Chondrocyte (in vitro differentiated cells): ENCODE data around the gene ZNF554. TPM values are rescaled to one million over a fixed set of nuclear protein-coding genes. Genes with fewer than 3 reads are reported as not detected.
A peak's percentile ranks its signal among the peaks of the same experiment; 100 is the strongest.

Experiments used
- DNase-seq: peaks from one replicate; pipeline ENCODE4 v3.0.0; 2021; ENCODE audit warnings: mixed read lengths, low spot score
- H3K27ac Mint-ChIP-seq: one replicate; pipeline ENCODE4 v1.8.0; 2021; ENCODE audit warnings: mild to moderate bottlenecking, moderate library complexity, mixed read lengths; ENCODE audit not compliant: unreplicated experiment
- H3K27me3 Mint-ChIP-seq: 2 replicates; pipeline ENCODE4 v1.8.0; 2021; ENCODE audit warnings: low read depth, mixed read lengths
- H3K36me3 Mint-ChIP-seq: 2 replicates; pipeline ENCODE4 v1.8.0; 2021; ENCODE audit warnings: low read depth, mixed read lengths
- H3K4me1 Mint-ChIP-seq: 2 replicates; pipeline ENCODE4 v1.8.0; 2021; ENCODE audit warnings: low read depth, mild to moderate bottlenecking, mixed read lengths
- H3K4me3 Mint-ChIP-seq: one replicate; pipeline ENCODE4 v1.8.0; 2021; ENCODE audit warnings: mild to moderate bottlenecking, moderate library complexity, mixed read lengths; ENCODE audit not compliant: unreplicated experiment
- H3K9me3 Mint-ChIP-seq: 2 replicates; pipeline ENCODE4 v1.8.0; 2021; ENCODE audit warnings: low read depth, mixed read lengths
- total RNA-seq: library from RNA; stranded (reverse); gene quantifications from 3 replicates; pipeline ENCODE4 v1.2.1, GENCODE V29; 2021
- TF ChIP-seq, protein P1 (sequence below): fragments of 200-600 bp; sonication (generic); IDR thresholded peaks from 2 replicates; pipeline ENCODE4 v1.5.0; 2021; ENCODE audit warnings: antibody characterized with exemption, mild to moderate bottlenecking, moderate library complexity

The ZNF554 gene
- total RNA-seq, 1 donor from 2014 or later, result 4.1 TPM

DNA sequence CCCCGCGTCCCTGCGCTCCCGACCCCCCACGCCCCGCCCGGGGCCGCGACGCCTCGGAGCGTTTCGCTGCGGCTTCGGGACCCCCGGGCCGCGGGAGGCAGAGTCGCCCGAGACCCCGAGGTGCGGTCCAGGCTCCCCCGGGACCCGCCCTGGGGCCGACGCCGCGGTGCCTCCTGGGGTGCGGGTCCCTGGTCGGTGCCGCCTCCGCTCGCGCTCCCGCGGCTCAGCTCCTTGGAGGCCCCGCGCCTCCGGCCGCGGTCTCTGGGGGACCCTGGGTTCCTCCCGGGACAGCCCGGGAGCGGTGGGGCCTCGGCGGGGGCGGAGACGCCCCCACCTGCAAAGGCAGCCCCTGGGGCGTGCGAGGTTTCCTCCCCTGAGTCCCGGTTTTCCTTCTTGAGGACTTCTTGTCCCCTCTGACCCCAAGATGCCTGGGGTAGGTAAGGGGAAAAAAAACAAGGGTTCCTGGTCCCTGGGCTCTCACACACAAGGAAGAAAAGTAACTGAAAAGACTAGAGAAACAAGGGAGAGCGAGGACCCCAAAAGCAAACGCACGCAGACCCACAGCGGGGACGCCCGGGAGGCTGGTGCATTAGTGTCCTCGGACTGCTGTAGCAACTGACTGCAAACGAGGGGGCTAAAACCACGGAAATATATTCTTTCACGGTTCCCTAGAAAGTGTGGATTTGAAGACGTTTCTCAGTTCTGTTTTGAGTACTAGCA lies 22.3 kb downstream of the ZNF554 start:
- no peak for DNase-seq
- peaks cover 11% of the 10 kb centered on the region for H3K36me3 Mint-ChIP-seq
- H3K9me3 Mint-ChIP-seq, result peaks cover 7% of the 10 kb centered on the region
- peaks cover 15% of the 10 kb centered on the region for H3K4me1 Mint-ChIP-seq
- TF ChIP-seq, protein P1, sequence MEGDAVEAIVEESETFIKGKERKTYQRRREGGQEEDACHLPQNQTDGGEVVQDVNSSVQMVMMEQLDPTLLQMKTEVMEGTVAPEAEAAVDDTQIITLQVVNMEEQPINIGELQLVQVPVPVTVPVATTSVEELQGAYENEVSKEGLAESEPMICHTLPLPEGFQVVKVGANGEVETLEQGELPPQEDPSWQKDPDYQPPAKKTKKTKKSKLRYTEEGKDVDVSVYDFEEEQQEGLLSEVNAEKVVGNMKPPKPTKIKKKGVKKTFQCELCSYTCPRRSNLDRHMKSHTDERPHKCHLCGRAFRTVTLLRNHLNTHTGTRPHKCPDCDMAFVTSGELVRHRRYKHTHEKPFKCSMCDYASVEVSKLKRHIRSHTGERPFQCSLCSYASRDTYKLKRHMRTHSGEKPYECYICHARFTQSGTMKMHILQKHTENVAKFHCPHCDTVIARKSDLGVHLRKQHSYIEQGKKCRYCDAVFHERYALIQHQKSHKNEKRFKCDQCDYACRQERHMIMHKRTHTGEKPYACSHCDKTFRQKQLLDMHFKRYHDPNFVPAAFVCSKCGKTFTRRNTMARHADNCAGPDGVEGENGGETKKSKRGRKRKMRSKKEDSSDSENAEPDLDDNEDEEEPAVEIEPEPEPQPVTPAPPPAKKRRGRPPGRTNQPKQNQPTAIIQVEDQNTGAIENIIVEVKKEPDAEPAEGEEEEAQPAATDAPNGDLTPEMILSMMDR, result no peak
- H3K27me3 Mint-ChIP-seq, result no peaks in the 10 kb centered on the region
- peak overlapping the region; percentile 63 for H3K27ac Mint-ChIP-seq
- peak overlapping the region; percentile 80 for H3K4me3 Mint-ChIP-seq

DNA sequence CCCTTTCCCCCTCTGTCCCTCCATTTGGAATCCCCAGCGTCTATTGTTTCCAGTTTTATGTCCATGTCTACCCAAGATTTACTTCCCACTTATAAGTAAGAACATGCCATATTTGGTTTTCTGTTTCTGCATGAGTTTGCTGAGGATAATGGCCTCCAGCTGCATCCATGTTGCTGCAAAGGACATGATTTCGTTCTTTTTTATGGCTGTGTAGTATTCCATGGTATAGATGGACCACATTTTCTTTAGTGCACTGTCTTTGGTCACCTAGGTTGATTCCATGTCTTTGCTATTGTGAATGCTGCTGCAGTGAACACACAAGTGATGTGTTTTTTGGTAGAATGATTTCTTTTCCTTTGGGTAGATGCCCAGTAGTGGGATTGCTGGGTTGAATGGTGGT lies 25.4 kb downstream of the ZNF554 start:
- no peak for DNase-seq
- H3K36me3 Mint-ChIP-seq, result peaks cover 18% of the 10 kb centered on the region
- TF ChIP-seq, protein P1, result no peak

DNA sequence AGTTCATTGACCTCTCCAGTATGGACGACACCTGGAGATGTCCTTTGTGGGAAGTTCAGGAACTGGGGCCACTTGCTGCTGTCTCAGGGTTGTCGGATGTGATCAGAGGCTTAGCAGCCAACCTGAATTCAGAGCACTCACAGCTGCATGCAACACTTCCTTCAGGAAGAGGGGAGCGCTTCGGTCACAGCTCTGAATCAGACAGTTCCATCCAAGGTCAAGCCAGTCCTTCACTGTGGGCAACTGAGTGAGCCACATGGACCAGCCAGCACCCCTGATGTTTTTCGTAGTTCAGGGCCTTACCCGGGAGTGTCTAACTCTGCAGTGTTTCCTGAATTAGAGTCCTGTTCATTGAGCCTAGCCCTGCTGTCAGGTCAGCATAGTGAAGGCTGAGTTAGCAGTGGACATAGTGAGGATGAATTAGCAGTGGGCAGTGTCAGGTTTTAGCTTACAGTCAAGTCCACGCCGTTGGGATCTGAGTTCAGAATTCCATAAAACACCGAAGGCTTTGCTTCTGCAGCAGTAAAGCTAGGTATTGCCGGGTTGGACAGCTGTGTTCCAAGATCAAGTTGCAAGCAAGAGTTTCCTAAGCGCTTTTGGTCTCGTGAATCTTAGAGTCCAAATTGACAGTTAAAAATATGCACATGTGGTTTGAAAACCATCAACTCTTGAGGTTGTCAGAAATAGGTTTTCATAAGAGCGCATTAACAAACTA lies 26.7 kb downstream of the ZNF554 start:
- TF ChIP-seq, protein P1, result no peak
- DNase-seq, result no peak
- peaks cover 20% of the 10 kb centered on the region for H3K9me3 Mint-ChIP-seq
- H3K36me3 Mint-ChIP-seq, result peaks cover 27% of the 10 kb centered on the region
- H3K4me3 Mint-ChIP-seq, result no peak overlapping the region
- H3K27ac Mint-ChIP-seq, result no peak overlapping the region
- peaks cover 15% of the 10 kb centered on the region for H3K4me1 Mint-ChIP-seq
- H3K27me3 Mint-ChIP-seq, result no peaks in the 10 kb centered on the region

More for the DNA sequence above, 25.4 kb downstream of the ZNF554 start:
- H3K4me3 Mint-ChIP-seq, result no peak overlapping the region
- H3K9me3 Mint-ChIP-seq, result peaks cover 10% of the 10 kb centered on the region
- H3K27ac Mint-ChIP-seq, result no peak overlapping the region
- peaks cover 15% of the 10 kb centered on the region for H3K4me1 Mint-ChIP-seq
- H3K27me3 Mint-ChIP-seq, result no peaks in the 10 kb centered on the region

DNA sequence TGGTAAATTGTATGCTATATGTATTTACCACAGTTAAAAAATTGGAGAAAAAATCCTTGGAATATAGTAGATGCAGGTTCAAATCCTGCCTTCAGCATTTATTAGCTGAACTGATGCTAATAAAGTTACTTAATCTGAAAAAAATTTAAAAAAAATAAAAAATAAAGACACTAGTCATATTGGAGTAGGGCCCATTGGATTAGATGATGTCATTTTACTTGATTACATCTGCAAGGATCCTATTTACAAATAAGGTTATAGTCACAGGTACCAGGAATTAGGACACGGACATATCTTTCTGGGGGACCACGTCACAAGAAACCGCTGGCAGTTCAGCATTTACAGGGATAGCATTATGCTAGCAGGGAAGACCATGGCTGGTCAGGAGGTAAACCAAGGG lies 27.8 kb downstream of the ZNF554 start:
- no peak overlapping the region for H3K4me3 Mint-ChIP-seq
- DNase-seq, result no peak
- H3K4me1 Mint-ChIP-seq, result peaks cover 9% of the 10 kb centered on the region
- H3K36me3 Mint-ChIP-seq, result peaks cover 37% of the 10 kb centered on the region
- H3K9me3 Mint-ChIP-seq, result peaks cover 31% of the 10 kb centered on the region
- no peak overlapping the region for H3K27ac Mint-ChIP-seq
- TF ChIP-seq, protein P1, result no peak
- H3K27me3 Mint-ChIP-seq, result no peaks in the 10 kb centered on the region

DNA sequence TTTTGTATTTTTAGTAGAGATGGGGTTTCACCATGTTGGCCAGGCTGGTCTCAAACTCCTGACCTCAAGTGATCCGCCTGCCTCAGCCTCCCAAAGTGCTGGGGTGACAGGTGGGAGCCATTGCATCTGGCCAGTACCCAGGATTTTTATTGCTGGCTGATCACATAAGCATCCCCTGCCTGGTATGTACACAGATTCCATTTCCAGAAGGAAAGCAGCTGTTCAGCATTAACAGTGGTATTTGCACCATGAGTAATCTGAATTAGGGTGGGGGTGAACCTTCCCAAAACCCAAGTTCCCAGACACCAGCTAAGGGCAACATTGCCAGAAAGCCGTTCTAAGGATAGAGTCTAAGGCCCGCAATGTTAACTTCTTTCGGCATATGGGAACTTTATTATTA lies 28.9 kb downstream of the ZNF554 start:
- TF ChIP-seq, protein P1, result no peak
- peaks cover 42% of the 10 kb centered on the region for H3K9me3 Mint-ChIP-seq
- peaks cover 46% of the 10 kb centered on the region for H3K36me3 Mint-ChIP-seq
- no peak for DNase-seq
- no peak overlapping the region for H3K4me3 Mint-ChIP-seq
- no peaks in the 10 kb centered on the region for H3K27me3 Mint-ChIP-seq
- no peaks in the 10 kb centered on the region for H3K4me1 Mint-ChIP-seq
- H3K27ac Mint-ChIP-seq, result no peak overlapping the region
